HepG2 (cell line): Measurements from ENCODE around the gene CTNNBL1. TPM values are rescaled to one million over a fixed set of nuclear protein-coding genes. Genes with fewer than 3 reads are reported as not detected.

Source experiments
- ATAC-seq: fragments of 200-7000 bp; cut with Tn5 transposase; 3 replicates; pipeline ENCODE4 v1.9.1; 2020; ENCODE audit warnings: mild to moderate bottlenecking, moderate library complexity
- BruUV-seq: library from RNA; stranded (reverse); fragments of 400-500 nt; replicated peaks from 2 replicates; lab custom pipeline; 2021; lab: Mats Ljungman, UMichigan
- CTCF ChIA-PET: fragments of 300-600 bp; formaldehyde crosslinking; extraction: SDS; loops from one replicate; lab custom pipeline; 2021; ENCODE audit warnings: low total read pairs, inconsistent platforms, low intra/inter-chr PET ratio; lab: Yijun Ruan, JAX
- POLR2A ChIA-PET: fragments of 350-600 bp; sonication (Branson Sonifier 250); formaldehyde crosslinking; loops from one replicate; lab custom pipeline; 2020; ENCODE audit warnings: antibody characterized with exemption, inconsistent platforms; lab: Yijun Ruan, JAX
- DNase-seq: peaks from one replicate; pipeline ENCODE4 v3.0.0-alpha.2; 2015; ENCODE audit warnings: low spot score
- FAIRE-seq: peaks from 3 replicates; lab custom pipeline; 2011; peaks lifted over from hg19 to GRCh38; lab: Jason Lieb, UNC
- H2AFZ ChIP-seq: one replicate; pipeline ENCODE4 v1.6.1; 2011; ENCODE audit warnings: low read length, inconsistent platforms
- H3K27ac ChIP-seq: fragments of 300-600 bp; 3 replicates; pipeline ENCODE4 v1.8.0; 2011; ENCODE audit warnings: mixed run types, mild to moderate bottlenecking, mixed read lengths, low read length, inconsistent platforms; ENCODE audit not compliant: insufficient read depth; ENCODE audit errors: extremely low read length
- H3K27me3 ChIP-seq, 2 experiments: fragments of 200-600 bp in 1 of 2; 2 replicates in 1 of 2; 3 replicates in 1 of 2; pipeline versions ENCODE4 v1.6.0 to v1.8.0; 2011; ENCODE audit warnings: low read length in 2 of 2, mild to moderate bottlenecking in 2 of 2, moderate library complexity in 2 of 2, inconsistent platforms in 1 of 2; ENCODE audit not compliant: insufficient read depth in 2 of 2, control insufficient read depth in 1 of 2
- H3K36me3 ChIP-seq, 2 experiments: fragments of 200-600 bp in 1 of 2; replicated peaks in 1 of 2; 2 replicates in 1 of 2; 3 replicates in 1 of 2; pipeline versions ENCODE4 v1.5.1 to v1.8.0; 2011; ENCODE audit warnings: low read length in 2 of 2, inconsistent platforms in 1 of 2; ENCODE audit not compliant: insufficient read depth in 2 of 2, control insufficient read depth in 1 of 2
- H3K4me1 ChIP-seq: 2 replicates; pipeline ENCODE4 v1.5.1; 2012; ENCODE audit warnings: low read length, inconsistent platforms; ENCODE audit not compliant: insufficient read depth
- H3K4me2 ChIP-seq: 2 replicates; pipeline ENCODE4 v1.6.0; 2011; ENCODE audit warnings: low read depth, low read length, inconsistent platforms
- H3K4me3 ChIP-seq, 3 experiments: fragments of 200-600 bp in 1 of 3; sonication (generic), shearing (Covaris generic) in 1 of 3; replicated peaks in 1 of 3; 2 replicates each; pipeline ENCODE4 v1.5.1; 2011 to 2016; ENCODE audit warnings: low read length in 3 of 3, inconsistent platforms in 2 of 3, low read depth in 2 of 3, mild to moderate bottlenecking in 2 of 3, control low read depth in 1 of 3, mixed read lengths in 1 of 3; ENCODE audit not compliant: insufficient read depth in 1 of 3
- H3K79me2 ChIP-seq: one replicate; pipeline ENCODE4 v1.6.1; 2011; ENCODE audit warnings: low read length, inconsistent platforms; ENCODE audit not compliant: insufficient read depth
- H3K9ac ChIP-seq: 2 replicates; pipeline ENCODE4 v1.6.0; 2011; ENCODE audit warnings: mild to moderate bottlenecking, low read depth, low read length, inconsistent platforms; ENCODE audit not compliant: insufficient read depth
- H3K9me3 ChIP-seq: 2 replicates; pipeline ENCODE4 v1.5.1; 2012; ENCODE audit warnings: mild to moderate bottlenecking, low read length
- H4K20me1 ChIP-seq: 2 replicates; pipeline ENCODE4 v1.6.0; 2011; ENCODE audit warnings: inconsistent platforms, mild to moderate bottlenecking, low read length, moderate library complexity; ENCODE audit not compliant: insufficient read depth
- NCOA2 ChIP-seq: sonication (generic); formaldehyde crosslinking; IDR thresholded peaks from 2 replicates; pipeline ENCODE4 v1.8.0; 2022; ENCODE audit warnings: inconsistent platforms
- SP2 ChIP-seq: sonication (generic); formaldehyde crosslinking; IDR thresholded peaks from 2 replicates; pipeline ENCODE4 v1.5.1; 2020; ENCODE audit warnings: mild to moderate bottlenecking, missing genetic modification reagents
- ZBTB37 ChIP-seq: sonication (generic); formaldehyde crosslinking; IDR thresholded peaks from 2 replicates; pipeline ENCODE4 v1.4.0; 2020; ENCODE audit warnings: mild to moderate bottlenecking, missing genetic modification reagents
- ZBTB39 ChIP-seq: sonication (generic); formaldehyde crosslinking; IDR thresholded peaks from 2 replicates; pipeline ENCODE4 v1.5.0; 2020; ENCODE audit warnings: missing genetic modification reagents
- ZEB1 ChIP-seq: IDR thresholded peaks from 2 replicates; pipeline ENCODE4 v1.6.1; 2012; ENCODE audit warnings: mild to moderate bottlenecking, low read depth, inconsistent platforms; ENCODE audit not compliant: insufficient replicate concordance
- ZFP91 ChIP-seq: sonication (generic); formaldehyde crosslinking; IDR thresholded peaks from 2 replicates; pipeline ENCODE4 v1.9.0; 2022; ENCODE audit warnings: missing genetic modification reagents, mild to moderate bottlenecking, borderline replicate concordance
- ZMAT5 ChIP-seq: sonication (generic); formaldehyde crosslinking; IDR thresholded peaks from 2 replicates; pipeline ENCODE4 v1.5.0; 2020; ENCODE audit warnings: mild to moderate bottlenecking, low read depth, missing genetic modification reagents, borderline replicate concordance
- ZNF256 ChIP-seq: sonication (generic); formaldehyde crosslinking; conservative IDR thresholded peaks from 2 replicates; pipeline ENCODE4 v1.4.0; 2020; ENCODE audit warnings: missing genetic modification reagents
- ZNF337 ChIP-seq: sonication (generic); formaldehyde crosslinking; IDR thresholded peaks from 2 replicates; pipeline ENCODE4 v1.5.1; 2020; ENCODE audit warnings: missing genetic modification reagents, low read depth, mild to moderate bottlenecking, borderline replicate concordance
- ZNF343 ChIP-seq: sonication (generic); formaldehyde crosslinking; IDR thresholded peaks from 2 replicates; pipeline ENCODE4 v1.4.0; 2020; ENCODE audit warnings: mild to moderate bottlenecking, missing genetic modification reagents
- ZNF496 ChIP-seq: sonication (generic); formaldehyde crosslinking; IDR thresholded peaks from 2 replicates; pipeline ENCODE4 v1.8.1; 2023; ENCODE audit warnings: mild to moderate bottlenecking, moderate library complexity, missing genetic modification reagents; ENCODE audit not compliant: insufficient replicate concordance
- ZNF597 ChIP-seq: sonication (generic); formaldehyde crosslinking; IDR thresholded peaks from 2 replicates; pipeline ENCODE4 v1.5.0; 2020; ENCODE audit warnings: missing genetic modification reagents
- ZNF644 ChIP-seq: IDR thresholded peaks from 2 replicates; pipeline ENCODE4 v1.6.1; 2016; ENCODE audit warnings: low read depth
- ZNF746 ChIP-seq: sonication (generic); formaldehyde crosslinking; IDR thresholded peaks from 2 replicates; pipeline ENCODE4 v1.8.0; 2022; ENCODE audit warnings: mild to moderate bottlenecking, missing genetic modification reagents
- ZNF777 ChIP-seq: sonication (generic); formaldehyde crosslinking; IDR thresholded peaks from 2 replicates; pipeline ENCODE4 v1.4.0; 2020; ENCODE audit warnings: missing genetic modification reagents
- WGBS: methylation state at CpG from one replicate; pipeline ENCODE4 v1.1.6; 2017; ENCODE audit warnings: low lambda C conversion rate; 5-methylcytosine and 5-hydroxymethylcytosine counted together
- in situ Hi-C: cut with HindIII; loops from 2 replicates; pipeline ENCODE4 v1.10.0; 2017; ENCODE audit warnings: low pct_unique_long_range_greater_than_20kb; ENCODE audit not compliant: extremely low pct_ligation_motif_present
- intact Hi-C: fragments of 100-400 bp; cut with micrococcal nuclease; formaldehyde crosslinking; loops from one replicate; pipeline ENCODE4 v1.10.0; 2022; ENCODE audit not compliant: unreplicated experiment
- polyA plus RNA-seq, 8 experiments: library from polyadenylated mRNA; depleted of rRNA in 3 of 8; stranded (reverse) in 7 of 8; unstranded in 1 of 8; fragments of >200 nt; fragmentation: Illumina TruSeq in 4 of 8; extraction: Trizol in 4 of 8; gene quantifications; 2 replicates each; pipeline versions ENCODE4 v1.2.1 to v1.2.3, GENCODE V29; 2011 to 2016; ENCODE audit warnings: low read depth in 4 of 8, missing spikeins in 1 of 8, mixed read lengths in 1 of 8; ENCODE audit not compliant: insufficient read depth in 1 of 8
- total RNA-seq, 5 experiments: library from RNA; depleted of rRNA; stranded (reverse); fragments of >200 nt; fragmentation: Illumina TruSeq; extraction: Trizol; gene quantifications; 2 replicates each; pipeline ENCODE4 v1.2.3, GENCODE V29; 2016; ENCODE audit warnings: low read depth in 1 of 5

The CTNNBL1 gene
- total and polyA plus RNA-seq, 2 of the 13 experiments (the other 11 are each of a cell fraction or from before 2014, with no cell fraction given), result 49.3 to 94.6 TPM

- H3K79me2 ChIP-seq, result no peaks in the 10 kb centered on the region
- H2AFZ ChIP-seq, result no peak overlapping the region
- ATAC-seq (no peak), FAIRE-seq (no peak), DNase-seq (no peak)
- H3K27me3 ChIP-seq, result no peaks in the 10 kb centered on the region
- no TSS peak for BruUV-seq
- intact Hi-C loops (no loop called here), in situ Hi-C loops (no loop called here)
- H3K9me3 ChIP-seq, result no peaks in the 10 kb centered on the region
- whole genome bisulfite sequencing, result 97% methylated on average over 5 of the region's 5 CpGs
- H3K4me2 ChIP-seq, result no peak overlapping the region
- H3K27ac ChIP-seq, result no peak overlapping the region
- H4K20me1 ChIP-seq, result no peaks in the 10 kb centered on the region
- no peak overlapping the region for H3K9ac ChIP-seq
- H3K4me3 ChIP-seq, result no peak overlapping the region
- CTCF ChIA-PET, result no interaction called here
- no peaks in the 10 kb centered on the region for H3K4me1 ChIP-seq
- peaks cover 13 to 40% of the 10 kb centered on the region in 2 experiments; a peak in 4 of 5 replicates for H3K36me3 ChIP-seq
- POLR2A ChIA-PET, result no interaction called here
- TF ChIP-seq SP2 (CRISPR knock-in tag) (no peak), ZBTB37 (CRISPR knock-in tag) (no peak), ZNF256 (CRISPR knock-in tag) (no peak), ZNF496 (CRISPR knock-in tag) (no peak), ZEB1 (no peak), NCOA2 (CRISPR knock-in tag) (no peak), ZNF746 (CRISPR knock-in tag) (no peak), ZNF597 (CRISPR knock-in tag) (no peak), ZNF343 (CRISPR knock-in tag) (no peak), ZNF337 (CRISPR knock-in tag) (no peak), ZNF644 (CRISPR knock-in tag) (no peak), ZBTB39 (no peak), ZNF777 (CRISPR knock-in tag) (no peak), ZMAT5 (CRISPR knock-in tag) (no peak), ZFP91 (CRISPR knock-in tag) (no peak)
Measured at GRCh38 chr20:37774156-37774555, 80.3 kb downstream of the CTNNBL1 start.
